Fibroblast of lung (primary cell): Measurements from ENCODE around the gene LAGE3. TPM values are rescaled to one million over a fixed set of nuclear protein-coding genes. Genes with fewer than 3 reads are reported as not detected.

Source experiments
- DNase-seq, 2 donors: peaks; one replicate each; pipeline versions ENCODE4 v3.0.0 to v3.0.0-alpha.2; 2010; ENCODE audit warnings: low read depth in 2 of 2
- H2AFZ ChIP-seq: 2 replicates; pipeline ENCODE4 v1.5.1; 2012; ENCODE audit warnings: low read length, control low read depth, inconsistent platforms
- H3K27ac ChIP-seq: 2 replicates; pipeline ENCODE4 v1.5.1; 2011; ENCODE audit warnings: low read length, control low read depth; ENCODE audit not compliant: insufficient read depth
- H3K27me3 ChIP-seq: 2 replicates; pipeline ENCODE4 v1.5.1; 2011; ENCODE audit warnings: mild to moderate bottlenecking, low read length; ENCODE audit not compliant: control insufficient read depth, insufficient read depth
- H3K36me3 ChIP-seq: 2 replicates; pipeline ENCODE4 v1.5.1; 2011; ENCODE audit warnings: low read length; ENCODE audit not compliant: control insufficient read depth, insufficient read depth
- H3K4me1 ChIP-seq: 2 replicates; pipeline ENCODE4 v1.5.1; 2011; ENCODE audit warnings: low read length; ENCODE audit not compliant: control insufficient read depth, insufficient read depth; ENCODE audit errors: extremely low read depth
- H3K4me2 ChIP-seq: 2 replicates; pipeline ENCODE4 v1.5.1; 2011; ENCODE audit warnings: low read length, control low read depth; ENCODE audit not compliant: insufficient read depth; ENCODE audit errors: extremely low read depth
- H3K4me3 ChIP-seq, 4 experiments: fragments of 200-600 bp in 1 of 4; sonication (generic) in 1 of 4; replicated peaks in 1 of 4; 2 replicates each; pipeline ENCODE4 v1.5.1; 2011 to 2016; ENCODE audit warnings: low read length in 4 of 4, low read depth in 3 of 4, mild to moderate bottlenecking in 3 of 4, control low read depth in 2 of 4, inconsistent platforms in 1 of 4, mixed read lengths in 1 of 4; ENCODE audit not compliant: insufficient read depth in 1 of 4; ENCODE audit errors: control extremely low read depth in 1 of 4
- H3K79me2 ChIP-seq: 2 replicates; pipeline ENCODE4 v1.5.1; 2012; ENCODE audit warnings: mild to moderate bottlenecking, low read length, inconsistent platforms; ENCODE audit not compliant: control insufficient read depth, insufficient read depth
- H3K9ac ChIP-seq: 2 replicates; pipeline ENCODE4 v1.5.1; 2011; ENCODE audit warnings: mild to moderate bottlenecking, low read length, control low read depth; ENCODE audit not compliant: insufficient read depth
- H3K9me3 ChIP-seq: 2 replicates; pipeline ENCODE4 v1.5.1; 2012; ENCODE audit warnings: low read depth, low read length; ENCODE audit not compliant: control insufficient read depth, insufficient read depth
- H4K20me1 ChIP-seq: 2 replicates; pipeline ENCODE4 v1.5.1; 2011; ENCODE audit warnings: low read length; ENCODE audit not compliant: control insufficient read depth, insufficient read depth; ENCODE audit errors: extremely low read depth
- CTCF ChIP-seq, 2 donors: IDR thresholded peaks in 1 of 2; conservative IDR thresholded peaks in 1 of 2; 1 replicate in 1 of 2; 2 replicates in 1 of 2; pipeline ENCODE4 v1.5.1; 2011 to 2012; ENCODE audit warnings: low read length in 2 of 2, control low read depth in 1 of 2, inconsistent platforms in 1 of 2, low read depth in 1 of 2, mild to moderate bottlenecking in 1 of 2
- EZH2 ChIP-seq: IDR thresholded peaks from 2 replicates; pipeline ENCODE4 v1.5.1; 2012; ENCODE audit warnings: low read length, control low read depth, mild to moderate bottlenecking; ENCODE audit errors: missing control alignments
- polyA plus RNA-seq, 2 donors: library from polyadenylated mRNA; depleted of rRNA in 1 of 2; stranded (reverse) in 1 of 2; unstranded in 1 of 2; fragments of >200 nt; gene quantifications; 2 replicates each; pipeline ENCODE4 v1.2.1, GENCODE V29; 2011 to 2012; ENCODE audit warnings: missing spikeins in 1 of 2
- total RNA-seq: library from RNA; depleted of rRNA; stranded (reverse); fragments of >200 nt; gene quantifications from 2 replicates; pipeline ENCODE4 v1.2.1, GENCODE V29; 2014

LAGE3 gene
- total and polyA plus RNA-seq, 2 donors (not counting 1 experiment from before 2014, with no cell fraction given) = 6.4 to 13.4 TPM

- peaks cover 38% of the 10 kb centered on the region for H3K79me2 ChIP-seq
- no peak for TF ChIP-seq CTCF (conservative IDR thresholded peaks at IDR 0.05 in 1 of 2, IDR thresholded peaks at IDR 0.05 in 1 of 2; ENCODE audit: low read depth in 1 of 2, low read length in 2 of 2)
- no peak for TF ChIP-seq EZH2
- DNase-seq = no peak
- no peak overlapping the region for H3K4me2 ChIP-seq
- H3K4me3 ChIP-seq = no peak overlapping the region
- no peak overlapping the region for H3K27ac ChIP-seq
- H3K36me3 ChIP-seq = peaks cover 17% of the 10 kb centered on the region
- no peak overlapping the region for H2AFZ ChIP-seq
- no peaks in the 10 kb centered on the region for H3K27me3 ChIP-seq
- H3K4me1 ChIP-seq = no peaks in the 10 kb centered on the region
- H4K20me1 ChIP-seq = no peaks in the 10 kb centered on the region
- H3K9ac ChIP-seq = no peak overlapping the region
- no peaks in the 10 kb centered on the region for H3K9me3 ChIP-seq
Measured at GRCh38 chrX:154462396-154462795, 16.7 kb downstream of the LAGE3 start.

GRCh38 chrX:154460326-154460725 lies 18.8 kb downstream of the LAGE3 start:
- Histone ChIP-seq H3K4me1 (no peaks in the 10 kb centered on the region), H3K4me3 (peak overlapping the region in 1 of 4 experiments; percentile 73), H3K36me3 (peaks cover 15% of the 10 kb centered on the region), H3K27me3 (no peaks in the 10 kb centered on the region), H3K79me2 (peaks cover 38% of the 10 kb centered on the region), H3K9me3 (no peaks in the 10 kb centered on the region), H3K4me2 (peak overlapping the region; percentile 66), H3K9ac (no peak overlapping the region), H3K27ac (no peak overlapping the region), H4K20me1 (no peaks in the 10 kb centered on the region), H2AFZ (no peak overlapping the region)
- DNase-seq = no peak
- TF ChIP-seq CTCF (conservative IDR thresholded peaks at IDR 0.05 in 1 of 2, IDR thresholded peaks at IDR 0.05 in 1 of 2; ENCODE audit: low read depth in 1 of 2, low read length in 2 of 2) (no peak), EZH2 (no peak)

- no peak for DNase-seq
- H3K79me2 ChIP-seq = peaks cover 38% of the 10 kb centered on the region
- peak overlapping the region; percentile 12 for H3K27ac ChIP-seq
- no peak for TF ChIP-seq EZH2
- TF ChIP-seq CTCF (conservative IDR thresholded peaks at IDR 0.05 in 1 of 2, IDR thresholded peaks at IDR 0.05 in 1 of 2; ENCODE audit: low read depth in 1 of 2, low read length in 2 of 2) = no peak
- no peaks in the 10 kb centered on the region for H3K4me1 ChIP-seq
- H3K9ac ChIP-seq = no peak overlapping the region
- H3K36me3 ChIP-seq = peaks cover 15% of the 10 kb centered on the region
- no peaks in the 10 kb centered on the region for H4K20me1 ChIP-seq
- H3K27me3 ChIP-seq = no peaks in the 10 kb centered on the region
- peak overlapping the region; percentile 66 for H3K4me2 ChIP-seq
- no peaks in the 10 kb centered on the region for H3K9me3 ChIP-seq
- no peak overlapping the region for H2AFZ ChIP-seq
- H3K4me3 ChIP-seq = peak overlapping the region; percentile 37 to 73 (median 72)
Measured at GRCh38 chrX:154459832-154460231, 19.2 kb downstream of the LAGE3 start.
